OCI-LY7 (cell line): Measurements from ENCODE around the gene HCFC1R1. TPM values are rescaled to one million over a fixed set of nuclear protein-coding genes. Genes with fewer than 3 reads are reported as not detected.

ENCODE experiments used
- BruUV-seq: library from RNA; stranded (reverse); fragments of 400-500 nt; replicated peaks from 2 replicates; lab custom pipeline; 2021; lab: Mats Ljungman, UMichigan
- CTCF ChIA-PET: fragments of 300-600 bp; sonication (Branson Sonifier 250); formaldehyde crosslinking; loops from one replicate; lab custom pipeline; 2022; ENCODE audit warnings: antibody characterized with exemption; ENCODE audit not compliant: unreplicated experiment; lab: Charles Lee
- POLR2A ChIA-PET: fragments of 300-600 bp; sonication (Branson Sonifier 250); formaldehyde crosslinking; loops from one replicate; lab custom pipeline; 2022; ENCODE audit warnings: antibody characterized with exemption; lab: Charles Lee
- DNase-seq: peaks from one replicate; pipeline ENCODE4 v3.0.0-alpha.2; 2015; ENCODE audit warnings: low spot score
- H2AFZ ChIP-seq: fragments of 200-600 bp; sonication (generic), shearing (Covaris generic); 2 replicates; pipeline ENCODE4 v1.6.1; 2014; ENCODE audit warnings: mild to moderate bottlenecking, antibody characterized with exemption, low read length, moderate library complexity
- H3K27ac ChIP-seq: fragments of 200-600 bp; sonication (generic); 2 replicates; pipeline ENCODE4 v1.5.1; 2014; ENCODE audit warnings: mixed run types, low read depth, mild to moderate bottlenecking, moderate library complexity, low read length, inconsistent platforms; ENCODE audit not compliant: poor library complexity, severe bottlenecking
- H3K36me3 ChIP-seq: fragments of 200-600 bp; sonication (generic); 2 replicates; pipeline ENCODE4 v1.6.1; 2014; ENCODE audit warnings: mild to moderate bottlenecking, antibody characterized with exemption, low read length, moderate library complexity, mixed read lengths; ENCODE audit not compliant: insufficient read depth
- H3K4me1 ChIP-seq: fragments of 200-600 bp; sonication (generic); 2 replicates; pipeline ENCODE4 v1.5.1; 2014; ENCODE audit warnings: mild to moderate bottlenecking, low read length; ENCODE audit not compliant: insufficient read depth, poor library complexity, severe bottlenecking
- H3K4me2 ChIP-seq: fragments of 200-600 bp; sonication (generic); 2 replicates; pipeline ENCODE4 v1.6.1; 2014; ENCODE audit warnings: mild to moderate bottlenecking, low read length
- H3K4me3 ChIP-seq: fragments of 200-600 bp; sonication (generic); 2 replicates; pipeline ENCODE4 v1.5.1; 2014; ENCODE audit warnings: mild to moderate bottlenecking, low read depth, low read length; ENCODE audit not compliant: poor library complexity, severe bottlenecking
- H3K79me2 ChIP-seq: fragments of 200-600 bp; sonication (generic); 2 replicates; pipeline ENCODE4 v1.6.1; 2016; ENCODE audit warnings: low read depth, mild to moderate bottlenecking, low read length, moderate library complexity, mixed read lengths; ENCODE audit not compliant: insufficient read depth
- H3K9me2 ChIP-seq: fragments of 200-600 bp; sonication (generic); 2 replicates; pipeline ENCODE4 v1.6.1; 2016; ENCODE audit warnings: mild to moderate bottlenecking, low read length, mixed read lengths; ENCODE audit not compliant: insufficient read depth
- H3K9me3 ChIP-seq: fragments of 200-600 bp; sonication (generic); 2 replicates; pipeline ENCODE4 v1.6.1; 2014; ENCODE audit warnings: mild to moderate bottlenecking, mixed run types, low read length, mixed read lengths
- H4K20me1 ChIP-seq: fragments of 200-600 bp; sonication (generic); 2 replicates; pipeline ENCODE4 v1.6.1; 2014; ENCODE audit warnings: mild to moderate bottlenecking, antibody characterized with exemption, low read length, moderate library complexity, mixed read lengths; ENCODE audit not compliant: insufficient read depth
- CTCF ChIP-seq: fragments of 200-600 bp; sonication (generic); conservative IDR thresholded peaks from 2 replicates; pipeline ENCODE4 v1.5.1; 2014; ENCODE audit warnings: mild to moderate bottlenecking, antibody characterized with exemption, low read length, moderate library complexity, mixed read lengths
- EZH2phosphoT487 ChIP-seq: fragments of 200-600 bp; sonication (generic); IDR thresholded peaks from 2 replicates; pipeline ENCODE4 v1.6.1; 2018; ENCODE audit warnings: low read depth, borderline replicate concordance, mild to moderate bottlenecking, mixed run types, antibody characterized with exemption, low read length, moderate library complexity, mixed read lengths
- intact Hi-C: fragments of 100-400 bp; cut with micrococcal nuclease; formaldehyde crosslinking; loops from one replicate; pipeline ENCODE4 v1.10.0; 2022; ENCODE audit not compliant: unreplicated experiment
- total RNA-seq, 2 experiments: library from RNA; depleted of rRNA in 1 of 2; stranded (reverse); fragments of >200 nt in 1 of 2; shearing (Covaris generic) in 1 of 2; gene quantifications; 2 replicates each; pipeline ENCODE4 v1.2.3, GENCODE V29; 2014 to 2022

Gene HCFC1R1
- total RNA-seq, 2 experiments from 2014 or later: 29.1 to 39.4 TPM

GRCh38 chr16:3007957-3008689 lies 15.6 kb downstream of the HCFC1R1 start:
- H3K36me3 ChIP-seq: no peaks in the 10 kb centered on the region
- peak overlapping the region; percentile 53 for H2AFZ ChIP-seq
- intact Hi-C loops: no loop called here
- H4K20me1 ChIP-seq: no peaks in the 10 kb centered on the region
- H3K9me2 ChIP-seq: no peaks in the 10 kb centered on the region
- H3K79me2 ChIP-seq: no peaks in the 10 kb centered on the region
- H3K4me1 ChIP-seq: peaks cover 23% of the 10 kb centered on the region
- no peaks in the 10 kb centered on the region for H3K9me3 ChIP-seq
- BruUV-seq: no TSS peak
- ChIA-PET CTCF (interaction anchor here (0.7 to 1.0 kb wide), 2 partner anchors 17 to 20 kb away, joined by 3 to 5 read pairs; no protein-coding TSS in a partner anchor), POLR2A (interaction anchor here (1.3 kb wide), 1 partner anchor 12 kb away, joined by 7 read pairs; the partner anchor contains the start of gene TNFRSF12A)
- peak overlapping the region; percentile 2 for H3K4me3 ChIP-seq
- DNase-seq: peak; percentile 23
- TF ChIP-seq EZH2phosphoT487: no peak
- no peak for TF ChIP-seq CTCF
- H3K4me2 ChIP-seq: peak overlapping the region; percentile 43
- no peak overlapping the region for H3K27ac ChIP-seq

- H4K20me1 ChIP-seq: no peaks in the 10 kb centered on the region
- ChIA-PET CTCF (interaction anchor here (0.7 to 1.0 kb wide), 3 partner anchors 18 to 24 kb away, joined by 3 to 5 read pairs (median 3); no protein-coding TSS in a partner anchor), POLR2A (interaction anchor here (1.3 kb wide), 1 partner anchor 13 kb away, joined by 7 read pairs; the partner anchor contains the start of gene TNFRSF12A)
- peaks cover 23% of the 10 kb centered on the region for H3K4me1 ChIP-seq
- H3K36me3 ChIP-seq: no peaks in the 10 kb centered on the region
- no peak for TF ChIP-seq EZH2phosphoT487
- TF ChIP-seq CTCF: no peak
- no peak for DNase-seq
- H3K79me2 ChIP-seq: no peaks in the 10 kb centered on the region
- no peak overlapping the region for H3K27ac ChIP-seq
- no TSS peak for BruUV-seq
- no peaks in the 10 kb centered on the region for H3K9me3 ChIP-seq
- peak overlapping the region; percentile 43 for H3K4me2 ChIP-seq
- intact Hi-C loops: no loop called here
- peak overlapping the region; percentile 53 for H2AFZ ChIP-seq
- no peaks in the 10 kb centered on the region for H3K9me2 ChIP-seq
- H3K4me3 ChIP-seq: no peak overlapping the region
These were observed 16.4 kb downstream of the HCFC1R1 start for GRCh38 chr16:3007059-3007956.
